Loucy (cell line): ENCODE data around the gene GP5.

ENCODE experiments used
- H2AFZ ChIP-seq: fragments of 200-600 bp; sonication (generic); 2 replicates; pipeline ENCODE4 v1.6.0; 2016; ENCODE audit warnings: antibody characterized with exemption, mild to moderate bottlenecking, low read length, moderate library complexity
- H3F3A ChIP-seq: fragments of 200-600 bp; 2 replicates; pipeline ENCODE4 v1.6.0; 2016; ENCODE audit warnings: antibody characterized with exemption, low read depth, mild to moderate bottlenecking
- H3K27me3 ChIP-seq: fragments of 200-600 bp; sonication (generic); 2 replicates; pipeline ENCODE4 v1.6.1; 2014; ENCODE audit warnings: low read length, mild to moderate bottlenecking; ENCODE audit not compliant: insufficient read depth, poor library complexity, severe bottlenecking
- H3K36me3 ChIP-seq: fragments of 200-600 bp; sonication (generic); 2 replicates; pipeline ENCODE4 v1.6.1; 2016; ENCODE audit warnings: low read length; ENCODE audit not compliant: insufficient read depth
- H3K4me1 ChIP-seq: fragments of 200-600 bp; sonication (generic); 2 replicates; pipeline ENCODE4 v1.5.1; 2014; ENCODE audit warnings: low read length, mild to moderate bottlenecking; ENCODE audit not compliant: insufficient read depth, poor library complexity, severe bottlenecking
- H3K4me2 ChIP-seq: fragments of 200-600 bp; sonication (generic); 2 replicates; pipeline ENCODE4 v1.6.0; 2014; ENCODE audit warnings: antibody characterized with exemption, low read length, low read depth, mild to moderate bottlenecking; ENCODE audit not compliant: poor library complexity, severe bottlenecking
- H3K4me3 ChIP-seq: fragments of 200-600 bp; sonication (generic); 2 replicates; pipeline ENCODE4 v1.5.1; 2014; ENCODE audit warnings: low read length, mild to moderate bottlenecking, mixed read lengths; ENCODE audit not compliant: poor library complexity, severe bottlenecking
- H3K79me2 ChIP-seq: fragments of 200-600 bp; sonication (generic); 2 replicates; pipeline ENCODE4 v1.6.1; 2014; ENCODE audit warnings: low read length; ENCODE audit not compliant: insufficient read depth
- H3K9ac ChIP-seq: fragments of 200-600 bp; sonication (generic); 2 replicates; pipeline ENCODE4 v1.6.0; 2014; ENCODE audit warnings: mild to moderate bottlenecking, low read depth, low read length, moderate library complexity; ENCODE audit not compliant: poor library complexity, severe bottlenecking
- H3K9me2 ChIP-seq: fragments of 200-600 bp; sonication (generic); replicated peaks from 2 replicates; pipeline ENCODE4 v1.6.1; 2016; ENCODE audit warnings: low read depth, low read length, mixed read lengths
- H3K9me3 ChIP-seq: fragments of 200-600 bp; sonication (generic); 2 replicates; pipeline ENCODE4 v1.6.1; 2014; ENCODE audit warnings: mild to moderate bottlenecking, antibody characterized with exemption, low read length, low read depth; ENCODE audit not compliant: insufficient read depth
- H4K20me1 ChIP-seq: fragments of 200-600 bp; sonication (generic); 2 replicates; pipeline ENCODE4 v1.6.0; 2014; ENCODE audit warnings: antibody characterized with exemption, low read length, mild to moderate bottlenecking; ENCODE audit not compliant: insufficient read depth, poor library complexity, severe bottlenecking
- CTCF ChIP-seq: fragments of 200-600 bp; sonication (generic); conservative IDR thresholded peaks from 2 replicates; pipeline ENCODE4 v1.5.1; 2014; ENCODE audit warnings: mild to moderate bottlenecking, antibody characterized with exemption, low read length
- EZH2phosphoT487 ChIP-seq: fragments of 200-600 bp; IDR thresholded peaks from 2 replicates; pipeline ENCODE4 v1.6.1; 2018; ENCODE audit warnings: antibody characterized with exemption, mild to moderate bottlenecking, moderate library complexity, borderline replicate concordance

GP5 gene

GRCh38 chr3:194397757-194398312, 1.2 kb downstream of the GP5 start:
- H3F3A ChIP-seq: 0 out of 2 replicates have a peak, but pooled peaks cover 4% of the 10 kb centered on the region
- H3K9me3 ChIP-seq: no peaks in the 10 kb centered on the region
- peak overlapping the region; percentile 91 for H3K4me2 ChIP-seq
- H4K20me1 ChIP-seq: no peaks in the 10 kb centered on the region
- H3K4me3 ChIP-seq: peak overlapping the region; percentile 72
- H3K9me2 ChIP-seq: no peaks in the 10 kb centered on the region
- H3K79me2 ChIP-seq: no peaks in the 10 kb centered on the region
- H3K27me3 ChIP-seq: no peaks in the 10 kb centered on the region
- H3K4me1 ChIP-seq: peaks cover 35% of the 10 kb centered on the region
- TF ChIP-seq CTCF (no peak), EZH2phosphoT487 (no peak)
- H3K36me3 ChIP-seq: no peaks in the 10 kb centered on the region
- peak overlapping the region; percentile 62 for H3K9ac ChIP-seq
- peak overlapping the region; percentile 84 for H2AFZ ChIP-seq

GRCh38 chr3:194396859-194397756, 2.0 kb downstream of the GP5 start:
- no peaks in the 10 kb centered on the region for H3K9me3 ChIP-seq
- H3K27me3 ChIP-seq: no peaks in the 10 kb centered on the region
- H3K9me2 ChIP-seq: no peaks in the 10 kb centered on the region
- peak overlapping the region; percentile 91 for H3K4me2 ChIP-seq
- peak overlapping the region; percentile 72 for H3K4me3 ChIP-seq
- peak overlapping the region; percentile 84 for H2AFZ ChIP-seq
- peak overlapping the region; percentile 62 for H3K9ac ChIP-seq
- TF ChIP-seq EZH2phosphoT487: no peak
- TF ChIP-seq CTCF: no peak
- no peaks in the 10 kb centered on the region for H3K79me2 ChIP-seq
- H3K4me1 ChIP-seq: peaks cover 35% of the 10 kb centered on the region
- H4K20me1 ChIP-seq: no peaks in the 10 kb centered on the region
- H3K36me3 ChIP-seq: no peaks in the 10 kb centered on the region
- 0 out of 2 replicates have a peak, but pooled peaks cover 4% of the 10 kb centered on the region for H3F3A ChIP-seq

- H2AFZ ChIP-seq: no peak overlapping the region
- H3K79me2 ChIP-seq: no peaks in the 10 kb centered on the region
- H3K9ac ChIP-seq: no peak overlapping the region
- H3K9me2 ChIP-seq: no peaks in the 10 kb centered on the region
- H3F3A ChIP-seq: 0 out of 2 replicates have a peak, but pooled peaks cover 4% of the 10 kb centered on the region
- no peaks in the 10 kb centered on the region for H4K20me1 ChIP-seq
- H3K4me2 ChIP-seq: peak overlapping the region; percentile 91
- H3K27me3 ChIP-seq: no peaks in the 10 kb centered on the region
- no peak for TF ChIP-seq EZH2phosphoT487
- no peak for TF ChIP-seq CTCF
- H3K9me3 ChIP-seq: no peaks in the 10 kb centered on the region
- H3K4me1 ChIP-seq: peaks cover 35% of the 10 kb centered on the region
- H3K36me3 ChIP-seq: no peaks in the 10 kb centered on the region
- peak overlapping the region; percentile 72 for H3K4me3 ChIP-seq
These were observed 2.6 kb downstream of the GP5 start for GRCh38 chr3:194396539-194396858.
